Measurements from ENCODE around the gene L1CAM.
"Not testable (repeated sequence)": the region's sequence is repeated elsewhere in the genome, so short reads cannot be mapped to it uniquely, and the experiment has no call there.

Gene L1CAM

GRCh38 chrX:153828723-153829548 is 57.0 kb downstream of the L1CAM start:
- DNase-seq: no peak

GRCh38 chrX:153828308-153828707 is 57.7 kb downstream of the L1CAM start:
- DNase-seq: no peak

- no peak for DNase-seq
These were observed 58.1 kb downstream of the L1CAM start for GRCh38 chrX:153827903-153828302.

GRCh38 chrX:153827016-153827415 is 59.0 kb downstream of the L1CAM start:
- no peak for DNase-seq

- no peak for DNase-seq
These were observed 60.9 kb downstream of the L1CAM start for GRCh38 chrX:153825042-153825441.

- DNase-seq: no peak
These were observed 61.6 kb downstream of the L1CAM start for GRCh38 chrX:153824348-153824747.

GRCh38 chrX:153821066-153821465 is 64.9 kb downstream of the L1CAM start:
- no peak for DNase-seq

GRCh38 chrX:153820601-153821000 is 65.4 kb downstream of the L1CAM start:
- no peak for DNase-seq

GRCh38 chrX:153819384-153820040 is 66.5 kb downstream of the L1CAM start:
- no peak for DNase-seq

- peak; percentile 35 to 63 (median 48) for DNase-seq
These were observed 67.2 kb downstream of the L1CAM start for GRCh38 chrX:153818571-153819383.

- DNase-seq: not testable (repeated sequence)
These were observed 67.9 kb downstream of the L1CAM start for GRCh38 chrX:153818064-153818463.

- DNase-seq: peak in 3 of 5 donors; percentile 16 to 45 (median 27)
These were observed 68.9 kb downstream of the L1CAM start for GRCh38 chrX:153816831-153817690.

GRCh38 chrX:153814591-153815315 is 71.2 kb downstream of the L1CAM start:
- no peak for DNase-seq

GRCh38 chrX:153813161-153813560 is 72.8 kb downstream of the L1CAM start:
- no peak for DNase-seq

GRCh38 chrX:153812220-153812619 is 73.8 kb downstream of the L1CAM start:
- DNase-seq: no peak

Data from T-helper 1 cell (primary cell).